ENCODE measurements around the gene WASHC4.

The WASHC4 gene

GRCh38 chr12:105189293-105189692, 81.8 kb downstream of the WASHC4 start:
- Histone ChIP-seq H3K4me3 (no peak overlapping the region), H3K27me3 (ENCODE audit: low read depth) (no peaks in the 10 kb centered on the region), H3K36me3 (replicated peaks) (peaks cover 27% of the 10 kb centered on the region), H3K4me1 (no peaks in the 10 kb centered on the region), H3K9me3 (no peaks in the 10 kb centered on the region)
- in situ Hi-C loops (cut with MboI; ENCODE audit: low sequenced_read_pairs) = loop anchor here (25.0 kb wide), 1 partner anchor 198 kb away; no protein-coding TSS in a partner anchor
- no peak for DNase-seq (ENCODE audit: low spot score in 2 of 2)

GRCh38 chr12:105190530-105190929, 83.0 kb downstream of the WASHC4 start:
- no peaks in the 10 kb centered on the region for H3K4me1 ChIP-seq
- H3K9me3 ChIP-seq = no peaks in the 10 kb centered on the region
- peaks cover 31% of the 10 kb centered on the region for H3K36me3 ChIP-seq (replicated peaks)
- no peak overlapping the region for H3K4me3 ChIP-seq
- no peaks in the 10 kb centered on the region for H3K27me3 ChIP-seq (ENCODE audit: low read depth)
- no peak for DNase-seq (ENCODE audit: low spot score in 2 of 2)
- in situ Hi-C loops (cut with MboI; ENCODE audit: low sequenced_read_pairs) = loop anchor here (25.0 kb wide), 1 partner anchor 197 kb away; no protein-coding TSS in a partner anchor

- Histone ChIP-seq H3K36me3 (replicated peaks) (peaks cover 16% of the 10 kb centered on the region), H3K9me3 (no peaks in the 10 kb centered on the region), H3K4me3 (no peak overlapping the region), H3K4me1 (no peaks in the 10 kb centered on the region), H3K27me3 (ENCODE audit: low read depth) (no peaks in the 10 kb centered on the region)
- in situ Hi-C loops (cut with MboI; ENCODE audit: low sequenced_read_pairs) = loop anchor here (25.0 kb wide), 1 partner anchor 195 kb away; no protein-coding TSS in a partner anchor
- no peak for DNase-seq (ENCODE audit: low spot score in 2 of 2)
These were observed 85.2 kb downstream of the WASHC4 start for GRCh38 chr12:105192624-105193225.

GRCh38 chr12:105194947-105195346, 87.4 kb downstream of the WASHC4 start:
- no peaks in the 10 kb centered on the region for H3K27me3 ChIP-seq (ENCODE audit: low read depth)
- in situ Hi-C loops (cut with MboI; ENCODE audit: low sequenced_read_pairs) = loop anchor here (25.0 kb wide), 1 partner anchor 192 kb away; no protein-coding TSS in a partner anchor
- H3K4me3 ChIP-seq = no peak overlapping the region
- no peak for DNase-seq (ENCODE audit: low spot score in 2 of 2)
- H3K4me1 ChIP-seq = no peaks in the 10 kb centered on the region
- H3K36me3 ChIP-seq (replicated peaks) = peaks cover 11% of the 10 kb centered on the region
- H3K9me3 ChIP-seq = no peaks in the 10 kb centered on the region

GRCh38 chr12:105196090-105196489, 88.6 kb downstream of the WASHC4 start:
- no peaks in the 10 kb centered on the region for H3K9me3 ChIP-seq
- no peak overlapping the region for H3K4me3 ChIP-seq
- H3K4me1 ChIP-seq = no peaks in the 10 kb centered on the region
- no peaks in the 10 kb centered on the region for H3K27me3 ChIP-seq (ENCODE audit: low read depth)
- no peak for DNase-seq (ENCODE audit: low spot score in 2 of 2)
- peaks cover 11% of the 10 kb centered on the region for H3K36me3 ChIP-seq (replicated peaks)
- in situ Hi-C loops (cut with MboI; ENCODE audit: low sequenced_read_pairs) = loop anchor here (25.0 kb wide), 1 partner anchor 191 kb away; no protein-coding TSS in a partner anchor

GRCh38 chr12:105198961-105199360, 91.4 kb downstream of the WASHC4 start:
- in situ Hi-C loops (cut with MboI; ENCODE audit: low sequenced_read_pairs) = loop anchor here (25.0 kb wide), 1 partner anchor 188 kb away; no protein-coding TSS in a partner anchor
- no peak for DNase-seq (ENCODE audit: low spot score in 2 of 2)

GRCh38 chr12:105200385-105200784, 92.9 kb downstream of the WASHC4 start:
- in situ Hi-C loops (cut with MboI; ENCODE audit: low sequenced_read_pairs) = no loop called here

More at GRCh38 chr12:105198961-105199360, 91.4 kb downstream of the WASHC4 start:
- H3K27me3 ChIP-seq (ENCODE audit: low read depth) = no peaks in the 10 kb centered on the region
- H3K4me3 ChIP-seq = no peak overlapping the region
- H3K36me3 ChIP-seq (replicated peaks) = peaks cover 9% of the 10 kb centered on the region
- H3K4me1 ChIP-seq = no peaks in the 10 kb centered on the region
- no peaks in the 10 kb centered on the region for H3K9me3 ChIP-seq

GRCh38 chr12:105201299-105201698, 93.8 kb downstream of the WASHC4 start:
- in situ Hi-C loops (cut with MboI; ENCODE audit: low sequenced_read_pairs) = no loop called here
- Histone ChIP-seq H3K4me1 (no peaks in the 10 kb centered on the region), H3K36me3 (replicated peaks) (peaks cover 8% of the 10 kb centered on the region), H3K27me3 (ENCODE audit: low read depth) (no peaks in the 10 kb centered on the region), H3K9me3 (no peaks in the 10 kb centered on the region), H3K4me3 (no peak overlapping the region)
- DNase-seq (ENCODE audit: low spot score in 2 of 2) = no peak

More at GRCh38 chr12:105200385-105200784, 92.9 kb downstream of the WASHC4 start:
- Histone ChIP-seq H3K27me3 (ENCODE audit: low read depth) (no peaks in the 10 kb centered on the region), H3K4me3 (no peak overlapping the region), H3K36me3 (replicated peaks) (peaks cover 8% of the 10 kb centered on the region), H3K9me3 (no peaks in the 10 kb centered on the region), H3K4me1 (no peaks in the 10 kb centered on the region)
- no peak for DNase-seq (ENCODE audit: low spot score in 2 of 2)

GRCh38 chr12:105202202-105202601, 94.7 kb downstream of the WASHC4 start:
- Histone ChIP-seq H3K36me3 (replicated peaks) (peaks cover 11% of the 10 kb centered on the region), H3K4me3 (no peak overlapping the region), H3K9me3 (no peaks in the 10 kb centered on the region), H3K27me3 (ENCODE audit: low read depth) (no peaks in the 10 kb centered on the region), H3K4me1 (no peaks in the 10 kb centered on the region)
- no peak for DNase-seq (ENCODE audit: low spot score in 2 of 2)
- in situ Hi-C loops (cut with MboI; ENCODE audit: low sequenced_read_pairs) = no loop called here

GRCh38 chr12:105204127-105204526, 96.6 kb downstream of the WASHC4 start:
- Histone ChIP-seq H3K9me3 (no peaks in the 10 kb centered on the region), H3K27me3 (ENCODE audit: low read depth) (no peaks in the 10 kb centered on the region), H3K4me1 (no peaks in the 10 kb centered on the region), H3K4me3 (no peak overlapping the region), H3K36me3 (replicated peaks) (peaks cover 14% of the 10 kb centered on the region)
- in situ Hi-C loops (cut with MboI; ENCODE audit: low sequenced_read_pairs) = no loop called here
- no peak for DNase-seq (ENCODE audit: low spot score in 2 of 2)

GRCh38 chr12:105204916-105205315, 97.4 kb downstream of the WASHC4 start:
- Histone ChIP-seq H3K9me3 (no peaks in the 10 kb centered on the region), H3K36me3 (replicated peaks) (peaks cover 14% of the 10 kb centered on the region)

GRCh38 chr12:105205322-105206048, 98.0 kb downstream of the WASHC4 start:
- Histone ChIP-seq H3K36me3 (replicated peaks) (peaks cover 14% of the 10 kb centered on the region), H3K27me3 (ENCODE audit: low read depth) (no peaks in the 10 kb centered on the region), H3K4me1 (no peaks in the 10 kb centered on the region), H3K9me3 (no peaks in the 10 kb centered on the region), H3K4me3 (no peak overlapping the region)
- no peak for DNase-seq (ENCODE audit: low spot score in 2 of 2)
- in situ Hi-C loops (cut with MboI; ENCODE audit: low sequenced_read_pairs) = no loop called here

More at GRCh38 chr12:105204916-105205315, 97.4 kb downstream of the WASHC4 start:
- Histone ChIP-seq H3K4me1 (no peaks in the 10 kb centered on the region), H3K27me3 (ENCODE audit: low read depth) (no peaks in the 10 kb centered on the region), H3K4me3 (no peak overlapping the region)
- DNase-seq (ENCODE audit: low spot score in 2 of 2) = no peak
- in situ Hi-C loops (cut with MboI; ENCODE audit: low sequenced_read_pairs) = no loop called here

GRCh38 chr12:105206686-105207374, 99.3 kb downstream of the WASHC4 start:
- Histone ChIP-seq H3K9me3 (no peaks in the 10 kb centered on the region), H3K27me3 (ENCODE audit: low read depth) (no peaks in the 10 kb centered on the region), H3K4me3 (no peak overlapping the region), H3K36me3 (replicated peaks) (peaks cover 14% of the 10 kb centered on the region), H3K4me1 (no peaks in the 10 kb centered on the region)
- in situ Hi-C loops (cut with MboI; ENCODE audit: low sequenced_read_pairs) = no loop called here
- DNase-seq (ENCODE audit: low spot score in 2 of 2) = no peak

GRCh38 chr12:105209091-105209490, 101.6 kb downstream of the WASHC4 start:
- H3K27me3 ChIP-seq (ENCODE audit: low read depth) = no peaks in the 10 kb centered on the region
- H3K9me3 ChIP-seq = no peaks in the 10 kb centered on the region
- no peak overlapping the region for H3K4me3 ChIP-seq
- H3K36me3 ChIP-seq (replicated peaks) = peaks cover 14% of the 10 kb centered on the region
- in situ Hi-C loops (cut with MboI; ENCODE audit: low sequenced_read_pairs) = no loop called here
- H3K4me1 ChIP-seq = no peaks in the 10 kb centered on the region
- DNase-seq (ENCODE audit: low spot score in 2 of 2) = no peak

Data from HAP-1 (cell line).